ENCODE measurements around the gene OPN5. TPM values are rescaled to one million over a fixed set of nuclear protein-coding genes. Genes with fewer than 3 reads are reported as not detected.

Gene OPN5
- total and polyA plus RNA-seq, 2 experiments from 2014 or later: not detected

GRCh38 chr6:47854971-47855370, 73.1 kb downstream of the OPN5 start:
- Histone ChIP-seq H3K9me2 (replicated peaks; ENCODE audit: insufficient read depth) (no peaks in the 10 kb centered on the region), H3K4me2 (no peak overlapping the region), H3K36me3 (replicated peaks; ENCODE audit: insufficient read depth, low read depth) (no peaks in the 10 kb centered on the region), H3K27ac (no peak overlapping the region), H3K4me1 (ENCODE audit: insufficient read depth) (no peaks in the 10 kb centered on the region), H3K4me3 (no peak overlapping the region), H3K27me3 (no peaks in the 10 kb centered on the region), H2AFZ (no peak overlapping the region), H3K79me2 (no peaks in the 10 kb centered on the region), H4K20me1 (ENCODE audit: insufficient read depth, poor library complexity, severe bottlenecking) (no peaks in the 10 kb centered on the region), H3K9me3 (ENCODE audit: low read depth) (no peaks in the 10 kb centered on the region)
- no peak for TF ChIP-seq EZH2 (IDR thresholded peaks at IDR 0.05; ENCODE audit: borderline replicate concordance)
- TF ChIP-seq CTCF (IDR thresholded peaks at IDR 0.05; ENCODE audit: poor library complexity): no peak
- no peak for TF ChIP-seq EZH2phosphoT487 (IDR thresholded peaks at IDR 0.05; ENCODE audit: low read depth, severe bottlenecking, unreplicated experiment)
- 63% methylated on average over 1 of the region's 1 CpG for WGBS (ENCODE audit: low lambda C conversion rate, missing lambda C conversion rate)
- DNase-seq (ENCODE audit: low spot score): no peak

GRCh38 chr6:47859175-47859574, 77.3 kb downstream of the OPN5 start:
- TF ChIP-seq EZH2phosphoT487 (IDR thresholded peaks at IDR 0.05; ENCODE audit: low read depth, severe bottlenecking, unreplicated experiment): no peak
- no peak for TF ChIP-seq CTCF (IDR thresholded peaks at IDR 0.05; ENCODE audit: poor library complexity)
- no peak for DNase-seq (ENCODE audit: low spot score)
- no peaks in the 10 kb centered on the region for H3K4me1 ChIP-seq (ENCODE audit: insufficient read depth)
- H4K20me1 ChIP-seq (ENCODE audit: insufficient read depth, poor library complexity, severe bottlenecking): no peaks in the 10 kb centered on the region
- H3K4me3 ChIP-seq: no peak overlapping the region
- H3K27me3 ChIP-seq: no peaks in the 10 kb centered on the region
- H3K9me2 ChIP-seq (replicated peaks; ENCODE audit: insufficient read depth): no peaks in the 10 kb centered on the region
- H3K4me2 ChIP-seq: no peak overlapping the region
- no peak overlapping the region for H2AFZ ChIP-seq
- H3K36me3 ChIP-seq (replicated peaks; ENCODE audit: insufficient read depth, low read depth): no peaks in the 10 kb centered on the region
- H3K27ac ChIP-seq: no peak overlapping the region
- H3K79me2 ChIP-seq: no peaks in the 10 kb centered on the region
- 38% methylated on average over 1 of the region's 1 CpG for WGBS (ENCODE audit: low lambda C conversion rate, missing lambda C conversion rate)
- no peaks in the 10 kb centered on the region for H3K9me3 ChIP-seq (ENCODE audit: low read depth)

- Histone ChIP-seq H3K79me2 (no peaks in the 10 kb centered on the region), H3K4me2 (no peak overlapping the region), H3K9me2 (replicated peaks; ENCODE audit: insufficient read depth) (no peaks in the 10 kb centered on the region), H3K27me3 (no peaks in the 10 kb centered on the region), H3K9me3 (ENCODE audit: low read depth) (no peaks in the 10 kb centered on the region), H3K27ac (no peak overlapping the region), H4K20me1 (ENCODE audit: insufficient read depth, poor library complexity, severe bottlenecking) (no peaks in the 10 kb centered on the region), H3K4me3 (no peak overlapping the region), H3K36me3 (replicated peaks; ENCODE audit: insufficient read depth, low read depth) (no peaks in the 10 kb centered on the region), H3K4me1 (ENCODE audit: insufficient read depth) (no peaks in the 10 kb centered on the region), H2AFZ (no peak overlapping the region)
- WGBS (ENCODE audit: low lambda C conversion rate, missing lambda C conversion rate): 88% methylated on average over 1 of the region's 1 CpG
- no peak for DNase-seq (ENCODE audit: low spot score)
- TF ChIP-seq EZH2 (IDR thresholded peaks at IDR 0.05; ENCODE audit: borderline replicate concordance) (no peak), EZH2phosphoT487 (IDR thresholded peaks at IDR 0.05; ENCODE audit: low read depth, severe bottlenecking, unreplicated experiment) (no peak), CTCF (IDR thresholded peaks at IDR 0.05; ENCODE audit: poor library complexity) (no peak)
Observed at GRCh38 chr6:47862731-47863130, 80.9 kb downstream of the OPN5 start.

- Histone ChIP-seq H4K20me1 (ENCODE audit: insufficient read depth, poor library complexity, severe bottlenecking) (no peaks in the 10 kb centered on the region), H3K9me3 (ENCODE audit: low read depth) (no peaks in the 10 kb centered on the region), H3K79me2 (no peaks in the 10 kb centered on the region), H3K9me2 (replicated peaks; ENCODE audit: insufficient read depth) (no peaks in the 10 kb centered on the region), H3K4me1 (ENCODE audit: insufficient read depth) (no peaks in the 10 kb centered on the region), H3K27me3 (no peaks in the 10 kb centered on the region), H3K36me3 (replicated peaks; ENCODE audit: insufficient read depth, low read depth) (no peaks in the 10 kb centered on the region), H3K4me3 (no peak overlapping the region), H3K4me2 (no peak overlapping the region), H3K27ac (no peak overlapping the region), H2AFZ (no peak overlapping the region)
- DNase-seq (ENCODE audit: low spot score): no peak
- WGBS (ENCODE audit: low lambda C conversion rate, missing lambda C conversion rate): 41% methylated on average over 2 of the region's 2 CpGs
- TF ChIP-seq EZH2phosphoT487 (IDR thresholded peaks at IDR 0.05; ENCODE audit: low read depth, severe bottlenecking, unreplicated experiment) (no peak), CTCF (IDR thresholded peaks at IDR 0.05; ENCODE audit: poor library complexity) (no peak), EZH2 (IDR thresholded peaks at IDR 0.05; ENCODE audit: borderline replicate concordance) (no peak)
Observed at GRCh38 chr6:47865206-47865605, 83.4 kb downstream of the OPN5 start.
